A549 (cell line): ENCODE data around the gene GSC2.

ENCODE experiments used
- EHMT2 ChIP-seq: fragments of 200-600 bp; sonication (generic); IDR thresholded peaks from 2 replicates; pipeline ENCODE4 v1.6.1; 2016; ENCODE audit warnings: antibody characterized with exemption, low read depth, mild to moderate bottlenecking, moderate library complexity
- ESRRA ChIP-seq: fragments of 150-350 bp; IDR thresholded peaks from 2 replicates; pipeline ENCODE4 v1.6.1; 2014; ENCODE audit warnings: mild to moderate bottlenecking, low read length, borderline replicate concordance
- JUN ChIP-seq, 2 experiments: fragments of >200 bp; sonication (Bioruptor Twin); formaldehyde crosslinking; IDR thresholded peaks; 2 replicates in 1 of 2; 3 replicates in 1 of 2; pipeline ENCODE4 v1.6.1; 2016 to 2017
- NR3C1 ChIP-seq: fragments of >200 bp; sonication (Bioruptor Twin); formaldehyde crosslinking; IDR thresholded peaks from 3 replicates; pipeline ENCODE4 v1.6.1; 2017
- POLR2A ChIP-seq: IDR thresholded peaks from 2 replicates; pipeline ENCODE4 v1.6.1; 2012; ENCODE audit warnings: mild to moderate bottlenecking, low read length
- RAD21 ChIP-seq, 2 experiments: fragments of >200 bp in 1 of 2; sonication (Bioruptor Twin) in 1 of 2; formaldehyde crosslinking in 1 of 2; IDR thresholded peaks in 1 of 2; conservative IDR thresholded peaks in 1 of 2; 2 replicates in 1 of 2; 3 replicates in 1 of 2; pipeline ENCODE4 v1.6.1; 2012 to 2018; ENCODE audit warnings: inconsistent platforms in 1 of 2
- RFX5 ChIP-seq: fragments of 450-650 bp; IDR thresholded peaks from 2 replicates; pipeline ENCODE4 v1.7.1; 2014; ENCODE audit warnings: antibody characterized with exemption, mild to moderate bottlenecking, moderate library complexity
- RNF2 ChIP-seq: fragments of 200-600 bp; sonication (generic); IDR thresholded peaks from 2 replicates; pipeline ENCODE4 v1.6.1; 2016; ENCODE audit warnings: low read depth, mild to moderate bottlenecking, antibody characterized with exemption, moderate library complexity, borderline replicate concordance
- SMC3 ChIP-seq: fragments of >200 bp; sonication (Bioruptor Twin); formaldehyde crosslinking; IDR thresholded peaks from 3 replicates; pipeline ENCODE4 v1.6.1; 2018; ENCODE audit warnings: inconsistent platforms
- TF ChIP-seq, protein P1 (sequence below): fragments of >200 bp; sonication (Bioruptor Twin); formaldehyde crosslinking; IDR thresholded peaks from 3 replicates; pipeline ENCODE4 v1.5.1; 2016
- TF ChIP-seq, protein P2 (sequence below): IDR thresholded peaks from 2 replicates; pipeline ENCODE4 v1.6.1; 2012
- TF ChIP-seq, protein P3 (sequence below): fragments of 450-650 bp; IDR thresholded peaks from 2 replicates; pipeline ENCODE4 v1.6.1; 2014; ENCODE audit warnings: antibody characterized with exemption

DNA sequence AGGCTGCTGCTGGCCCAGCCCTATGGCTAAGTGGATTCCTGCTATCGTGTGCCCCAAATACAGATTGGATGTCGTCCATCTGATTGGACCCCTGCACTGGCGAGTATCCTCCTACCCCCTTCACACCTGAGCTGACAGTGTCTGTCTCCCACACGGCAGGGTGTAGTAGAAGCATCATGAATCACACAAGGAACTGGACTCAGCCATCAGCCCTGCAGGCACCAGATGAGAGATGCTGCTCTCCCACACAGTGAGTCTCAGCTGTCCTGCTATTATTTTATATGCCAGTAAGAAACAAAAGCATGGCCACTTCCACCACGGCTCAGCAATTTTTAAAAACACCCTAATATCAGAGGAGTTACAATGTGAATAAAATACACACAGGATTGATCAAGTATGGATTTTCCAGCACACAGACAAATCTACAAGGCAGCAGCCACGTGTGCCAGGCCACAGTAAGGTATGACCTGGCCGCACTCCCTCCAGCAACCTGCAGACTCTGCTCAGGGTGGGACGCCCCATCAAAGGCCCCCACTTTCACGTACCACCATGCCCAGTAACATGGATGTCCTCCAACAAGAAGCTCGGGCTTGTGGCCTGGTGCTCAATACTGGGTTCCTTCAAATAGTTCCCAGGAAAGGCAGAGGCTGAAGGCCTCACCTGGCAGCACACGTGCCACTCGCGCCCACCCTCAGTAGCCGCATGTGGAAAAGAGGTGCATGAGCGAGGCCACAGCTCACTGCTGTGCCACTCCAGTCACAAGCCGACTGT is 44.9 kb upstream of the GSC2 start:
- TF ChIP-seq, protein P1, sequence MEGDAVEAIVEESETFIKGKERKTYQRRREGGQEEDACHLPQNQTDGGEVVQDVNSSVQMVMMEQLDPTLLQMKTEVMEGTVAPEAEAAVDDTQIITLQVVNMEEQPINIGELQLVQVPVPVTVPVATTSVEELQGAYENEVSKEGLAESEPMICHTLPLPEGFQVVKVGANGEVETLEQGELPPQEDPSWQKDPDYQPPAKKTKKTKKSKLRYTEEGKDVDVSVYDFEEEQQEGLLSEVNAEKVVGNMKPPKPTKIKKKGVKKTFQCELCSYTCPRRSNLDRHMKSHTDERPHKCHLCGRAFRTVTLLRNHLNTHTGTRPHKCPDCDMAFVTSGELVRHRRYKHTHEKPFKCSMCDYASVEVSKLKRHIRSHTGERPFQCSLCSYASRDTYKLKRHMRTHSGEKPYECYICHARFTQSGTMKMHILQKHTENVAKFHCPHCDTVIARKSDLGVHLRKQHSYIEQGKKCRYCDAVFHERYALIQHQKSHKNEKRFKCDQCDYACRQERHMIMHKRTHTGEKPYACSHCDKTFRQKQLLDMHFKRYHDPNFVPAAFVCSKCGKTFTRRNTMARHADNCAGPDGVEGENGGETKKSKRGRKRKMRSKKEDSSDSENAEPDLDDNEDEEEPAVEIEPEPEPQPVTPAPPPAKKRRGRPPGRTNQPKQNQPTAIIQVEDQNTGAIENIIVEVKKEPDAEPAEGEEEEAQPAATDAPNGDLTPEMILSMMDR, result no peak
- TF ChIP-seq NR3C1, result no peak
- no peak for TF ChIP-seq RFX5
- no peak for TF ChIP-seq RNF2
- no peak for TF ChIP-seq RAD21 (conservative IDR thresholded peaks at IDR 0.05 in 1 of 2, IDR thresholded peaks at IDR 0.05 in 1 of 2)
- no peak for TF ChIP-seq JUN (IDR thresholded peaks at IDR 0.05)
- TF ChIP-seq, protein P2, sequence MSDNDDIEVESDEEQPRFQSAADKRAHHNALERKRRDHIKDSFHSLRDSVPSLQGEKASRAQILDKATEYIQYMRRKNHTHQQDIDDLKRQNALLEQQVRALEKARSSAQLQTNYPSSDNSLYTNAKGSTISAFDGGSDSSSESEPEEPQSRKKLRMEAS, result no peak
- TF ChIP-seq ESRRA, result no peak
- TF ChIP-seq POLR2A, result no peak
- TF ChIP-seq EHMT2, result no peak
- TF ChIP-seq SMC3, result no peak
- TF ChIP-seq, protein P3, sequence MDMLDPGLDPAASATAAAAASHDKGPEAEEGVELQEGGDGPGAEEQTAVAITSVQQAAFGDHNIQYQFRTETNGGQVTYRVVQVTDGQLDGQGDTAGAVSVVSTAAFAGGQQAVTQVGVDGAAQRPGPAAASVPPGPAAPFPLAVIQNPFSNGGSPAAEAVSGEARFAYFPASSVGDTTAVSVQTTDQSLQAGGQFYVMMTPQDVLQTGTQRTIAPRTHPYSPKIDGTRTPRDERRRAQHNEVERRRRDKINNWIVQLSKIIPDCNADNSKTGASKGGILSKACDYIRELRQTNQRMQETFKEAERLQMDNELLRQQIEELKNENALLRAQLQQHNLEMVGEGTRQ, result no peak
